Fibroblast of mammary gland (primary cell): ENCODE measurements around the gene KIF16B.
A peak's percentile ranks its signal among the peaks of the same experiment; 100 is the strongest.

Source experiments
- DNase-seq: peaks from one replicate; pipeline ENCODE4 v3.0.0-alpha.2; 2010; ENCODE audit warnings: low read depth
- H3K4me3 ChIP-seq: 2 replicates; pipeline ENCODE4 v1.5.1; 2011; ENCODE audit warnings: low read depth, mild to moderate bottlenecking, low read length, moderate library complexity; ENCODE audit not compliant: control insufficient read depth
- TF ChIP-seq, protein P1 (sequence below): conservative IDR thresholded peaks from 2 replicates; pipeline ENCODE4 v1.5.1; 2011; ENCODE audit warnings: low read depth, low read length, inconsistent platforms; ENCODE audit not compliant: control insufficient read depth, insufficient read depth

The KIF16B gene

DNA sequence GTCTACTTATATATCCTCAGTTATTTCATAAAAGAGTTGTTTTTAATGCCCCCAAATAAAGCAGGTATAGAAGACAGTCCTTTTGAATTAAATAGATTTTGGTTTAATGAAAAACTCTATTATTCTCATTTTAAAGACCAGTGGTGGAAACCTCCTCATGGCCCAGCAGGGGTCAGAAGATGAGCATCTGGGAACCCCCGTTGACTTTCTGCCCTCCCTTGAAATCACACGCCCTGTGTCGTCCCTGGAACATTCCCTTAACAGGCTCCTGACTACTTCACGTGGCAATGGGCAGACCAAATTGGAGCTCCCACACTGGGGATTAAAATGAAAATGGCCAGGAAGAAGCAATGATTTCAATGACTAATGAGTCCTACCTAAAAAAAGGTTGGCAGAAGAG is 220.9 kb downstream of the KIF16B start:
- DNase-seq: no peak
- TF ChIP-seq, protein P1, sequence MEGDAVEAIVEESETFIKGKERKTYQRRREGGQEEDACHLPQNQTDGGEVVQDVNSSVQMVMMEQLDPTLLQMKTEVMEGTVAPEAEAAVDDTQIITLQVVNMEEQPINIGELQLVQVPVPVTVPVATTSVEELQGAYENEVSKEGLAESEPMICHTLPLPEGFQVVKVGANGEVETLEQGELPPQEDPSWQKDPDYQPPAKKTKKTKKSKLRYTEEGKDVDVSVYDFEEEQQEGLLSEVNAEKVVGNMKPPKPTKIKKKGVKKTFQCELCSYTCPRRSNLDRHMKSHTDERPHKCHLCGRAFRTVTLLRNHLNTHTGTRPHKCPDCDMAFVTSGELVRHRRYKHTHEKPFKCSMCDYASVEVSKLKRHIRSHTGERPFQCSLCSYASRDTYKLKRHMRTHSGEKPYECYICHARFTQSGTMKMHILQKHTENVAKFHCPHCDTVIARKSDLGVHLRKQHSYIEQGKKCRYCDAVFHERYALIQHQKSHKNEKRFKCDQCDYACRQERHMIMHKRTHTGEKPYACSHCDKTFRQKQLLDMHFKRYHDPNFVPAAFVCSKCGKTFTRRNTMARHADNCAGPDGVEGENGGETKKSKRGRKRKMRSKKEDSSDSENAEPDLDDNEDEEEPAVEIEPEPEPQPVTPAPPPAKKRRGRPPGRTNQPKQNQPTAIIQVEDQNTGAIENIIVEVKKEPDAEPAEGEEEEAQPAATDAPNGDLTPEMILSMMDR: no peak
- H3K4me3 ChIP-seq: no peak overlapping the region

DNA sequence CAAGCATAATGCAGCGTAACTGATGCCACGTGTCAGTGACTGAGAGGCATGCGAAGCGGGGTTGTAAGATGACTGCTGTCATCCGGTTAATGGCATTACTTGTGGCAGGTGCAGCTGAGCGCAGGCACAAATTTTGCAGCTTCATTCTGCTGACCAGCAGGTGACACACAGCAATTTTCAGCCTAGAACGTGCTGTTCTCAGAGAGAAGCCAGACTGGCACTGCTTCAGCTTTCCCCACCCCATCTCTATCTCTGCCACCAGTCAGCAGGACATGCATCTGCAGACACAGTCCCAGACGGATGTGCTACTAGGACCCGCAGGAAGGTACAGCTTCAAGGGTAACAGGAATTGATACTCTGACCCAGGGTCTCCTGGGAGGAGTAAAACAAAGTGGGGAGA is 221.8 kb downstream of the KIF16B start:
- no peak for DNase-seq
- no peak overlapping the region for H3K4me3 ChIP-seq

DNA sequence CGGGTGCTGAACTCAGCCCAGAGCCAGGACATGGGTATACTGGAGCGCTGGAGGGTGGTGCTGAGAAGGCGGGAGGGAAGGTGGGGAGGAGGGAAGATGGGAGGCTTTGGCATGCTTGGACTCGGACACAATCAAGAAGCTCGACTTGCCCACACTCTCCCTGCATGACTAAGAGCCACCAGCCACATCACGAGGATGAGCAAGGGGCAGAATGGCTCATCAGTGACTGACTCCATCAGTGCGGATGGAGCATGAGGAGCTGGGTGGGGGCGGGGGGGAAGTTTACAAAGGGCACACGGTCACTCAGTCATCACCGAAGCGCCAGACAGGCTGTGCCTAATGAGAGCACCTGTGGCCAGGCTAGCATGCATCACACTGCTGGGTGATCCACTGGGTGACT is 222.8 kb downstream of the KIF16B start:
- peak; percentile 92 for DNase-seq
- TF ChIP-seq, protein P1: no peak
- H3K4me3 ChIP-seq: no peak overlapping the region

More for the DNA sequence above, 221.8 kb downstream of the KIF16B start:
- TF ChIP-seq, protein P1: no peak

DNA sequence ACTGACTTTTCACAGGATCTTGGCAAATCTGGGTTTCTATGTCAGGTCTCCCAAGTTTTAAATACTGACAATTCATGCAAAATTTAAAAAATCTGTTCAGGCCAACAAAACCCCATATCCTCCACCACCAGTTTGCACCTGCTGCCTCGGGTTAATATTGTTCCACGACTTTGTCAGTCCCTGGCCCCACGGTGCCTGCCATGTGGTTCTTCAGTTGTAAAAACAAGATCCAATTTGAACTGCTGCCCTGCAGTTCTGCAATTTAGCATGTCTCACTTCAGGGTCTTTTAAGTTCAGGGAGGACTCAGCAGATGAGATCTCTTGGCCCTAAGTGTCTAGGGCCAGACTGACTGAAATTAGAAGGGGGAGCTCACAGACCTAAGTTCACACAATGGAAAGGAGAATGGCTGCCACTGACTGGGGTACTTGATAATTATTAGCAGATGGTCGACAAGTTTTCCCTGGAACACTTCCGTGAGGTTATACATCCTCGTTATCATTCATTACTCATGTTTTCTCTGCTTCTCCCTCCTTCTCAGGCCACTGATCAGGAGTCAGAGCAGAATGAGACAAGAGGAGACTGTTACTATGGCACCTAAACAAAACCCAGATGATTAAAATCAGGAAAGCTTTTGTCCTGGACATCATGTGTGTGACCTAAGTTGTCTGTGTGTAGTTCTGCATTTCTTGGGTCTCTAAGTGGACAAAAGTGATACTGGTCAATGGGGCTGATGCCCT is 223.6 kb downstream of the KIF16B start:
- DNase-seq: peak; percentile 88
- TF ChIP-seq, protein P1: no peak
- H3K4me3 ChIP-seq: no peak overlapping the region

DNA sequence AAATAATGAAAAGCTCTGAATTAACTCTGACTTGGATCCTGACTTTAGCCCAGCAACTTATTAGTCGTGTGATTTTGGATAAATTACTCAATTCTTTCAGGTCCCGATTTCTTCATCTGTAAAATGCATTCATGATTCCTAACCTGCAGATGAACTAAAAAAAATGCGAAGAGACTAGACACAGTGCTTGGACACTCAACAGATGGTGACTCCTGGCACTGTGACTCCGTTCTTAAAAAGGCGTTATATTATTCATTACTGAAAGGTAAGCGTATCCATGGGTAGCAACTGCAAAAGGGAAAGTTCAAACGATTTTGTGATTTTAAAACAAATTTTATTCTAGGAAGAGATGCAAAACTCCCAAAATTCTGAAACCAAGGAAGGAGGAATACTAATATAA is 226.3 kb downstream of the KIF16B start:
- TF ChIP-seq, protein P1: no peak
- H3K4me3 ChIP-seq: no peak overlapping the region
- no peak for DNase-seq

DNA sequence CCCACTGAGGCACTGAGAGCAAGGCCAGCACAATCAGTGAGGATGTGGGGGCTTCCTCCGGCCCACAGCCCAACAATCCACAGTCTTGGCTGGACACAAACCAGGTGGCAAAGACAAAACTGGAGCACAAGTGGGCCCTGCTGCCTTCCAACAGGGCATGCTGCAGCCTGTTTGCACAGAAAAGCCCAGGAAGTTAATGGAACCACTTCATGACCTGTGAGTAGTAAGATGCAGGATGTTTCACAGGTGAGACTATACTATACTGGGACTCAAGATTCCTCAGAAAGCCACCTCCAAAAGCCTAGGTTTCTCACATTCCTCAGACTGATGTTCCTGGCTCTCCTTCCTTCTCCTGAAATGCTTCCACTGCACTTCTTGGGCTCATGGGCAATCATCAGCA is 235.5 kb downstream of the KIF16B start:
- TF ChIP-seq, protein P1: no peak
- no peak overlapping the region for H3K4me3 ChIP-seq
- no peak for DNase-seq
